Diencephalon (tissue), 1 donor: Measurements from ENCODE around the gene KIAA0319L. TPM values are rescaled to one million over a fixed set of nuclear protein-coding genes. Genes with fewer than 3 reads are reported as not detected.

Experiments
- total RNA-seq: library from RNA; depleted of rRNA; stranded (reverse); fragments of >200 nt; gene quantifications from one replicate; pipeline ENCODE4 v1.2.3, GENCODE V29; 2014

Gene KIAA0319L
- total RNA-seq: 68.3 TPM

DNA sequence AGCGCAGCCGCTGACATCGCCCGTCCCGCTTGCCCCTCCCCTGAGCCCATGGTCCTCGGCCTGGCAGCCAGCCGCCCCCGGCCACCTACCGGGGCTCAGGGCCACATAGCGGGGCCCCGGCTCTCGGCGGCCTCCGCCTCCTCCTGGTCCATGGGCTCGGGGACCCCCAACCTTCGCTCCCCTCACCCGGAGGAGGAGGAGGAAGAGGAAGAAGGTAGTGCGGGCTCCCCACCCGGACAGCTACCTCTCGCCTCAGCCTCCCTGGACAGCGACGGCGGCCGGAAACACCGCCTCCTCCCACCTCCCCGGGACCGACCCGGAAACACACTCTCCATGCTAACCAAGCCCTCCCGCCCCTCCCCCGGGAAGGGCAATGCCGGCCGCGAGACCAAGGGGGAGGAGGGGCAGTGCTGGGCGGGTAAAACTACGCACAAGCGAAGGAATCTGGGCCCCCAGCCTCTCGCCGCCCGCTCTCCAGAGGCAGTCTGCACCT lies at the start of gene KIAA0319L:
Gene KIAA0319L, minus strand, starts transcription at position 286 of the 493 bp plus-strand sequence. CDS start 2,912 bp downstream, outside the sequence.

DNA sequence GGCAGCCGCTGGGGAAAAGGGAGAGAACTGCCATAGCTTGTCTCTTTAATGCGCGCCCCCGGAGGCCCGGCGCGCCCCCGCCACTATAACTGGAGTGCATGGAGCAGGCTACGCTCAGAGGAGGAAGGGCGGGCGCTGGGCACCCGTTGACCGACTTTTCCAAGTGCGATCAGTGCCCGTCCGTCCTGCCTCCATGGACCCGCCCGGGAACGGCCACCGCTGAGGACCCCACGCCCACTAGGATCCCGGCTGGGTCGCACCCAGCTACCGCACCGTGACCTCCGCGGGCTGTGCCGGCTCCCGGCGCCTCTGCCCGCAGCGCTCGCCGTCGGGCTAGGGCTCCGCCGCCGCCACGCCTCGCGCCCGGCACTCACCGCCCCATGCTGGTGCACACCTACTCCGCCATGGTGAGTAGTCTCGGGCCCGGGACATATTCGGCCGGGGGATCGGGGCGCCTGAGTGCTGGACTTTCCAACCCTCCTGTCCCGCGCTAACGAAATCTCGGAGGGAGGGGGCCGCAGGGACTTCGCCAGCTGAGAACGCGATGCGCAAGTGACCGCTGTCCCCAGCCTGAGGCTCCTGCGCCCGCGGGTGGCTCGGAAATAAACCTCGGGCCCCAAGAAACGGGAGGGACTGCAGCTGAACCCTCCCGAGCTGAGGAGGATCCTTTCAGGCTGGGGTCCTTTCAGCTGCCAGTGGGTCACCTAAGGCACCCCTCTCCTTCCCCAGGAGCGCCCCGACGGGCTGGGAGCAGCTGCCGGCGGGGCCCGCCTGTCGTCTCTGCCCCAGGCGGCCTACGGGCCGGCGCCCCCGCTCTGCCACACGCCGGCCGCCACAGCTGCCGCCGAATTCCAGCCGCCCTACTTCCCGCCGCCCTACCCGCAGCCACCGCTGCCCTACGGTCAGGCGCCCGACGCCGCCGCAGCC lies 16.3 kb upstream of the KIAA0319L start, which contains the start of gene TFAP2E:
Gene TFAP2E, plus strand, starts transcription at position 117 of the 927 bp plus-strand sequence. Its CDS starts 264 bp downstream, at position 381.

DNA sequence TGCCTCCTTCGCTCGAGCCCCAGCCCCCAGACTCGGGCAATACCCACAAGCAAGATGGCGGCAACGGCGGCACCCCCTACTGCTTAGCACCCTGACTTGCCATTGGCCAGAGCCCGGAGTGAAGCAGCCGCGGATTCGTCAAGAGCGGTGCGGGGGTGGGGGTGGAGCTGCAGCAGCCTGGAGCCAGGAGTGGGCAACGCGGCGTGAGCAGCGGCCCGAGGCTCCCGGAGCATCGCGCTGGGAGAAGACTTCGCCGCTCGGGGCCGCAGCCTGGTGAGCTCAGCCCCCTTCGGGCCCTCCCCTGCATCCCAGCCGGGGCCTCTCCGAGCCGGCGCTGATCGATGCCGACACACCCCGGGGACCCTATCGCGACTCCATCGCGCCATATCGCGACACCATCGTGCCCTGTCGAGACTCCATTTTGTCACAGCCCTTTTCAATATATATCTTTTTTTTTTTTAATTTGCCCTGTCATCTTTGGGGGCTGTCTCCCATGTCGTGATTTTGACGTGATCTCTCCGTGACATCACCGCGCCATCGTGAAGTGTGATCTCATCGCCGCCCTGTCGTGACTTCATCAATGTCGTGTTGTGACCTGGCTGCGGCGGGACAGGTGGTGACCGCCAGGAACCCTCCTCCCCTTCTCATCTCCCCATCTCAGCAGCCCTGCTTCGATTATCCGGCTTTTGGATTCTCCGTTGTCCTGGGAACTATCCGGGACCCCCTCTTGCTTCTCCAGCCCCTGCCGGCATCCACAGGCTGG lies 589 bp upstream of the KIAA0319L start, which contains the start of gene NCDN:
Gene NCDN, plus strand, starts transcription at position 189 of the 763 bp plus-strand sequence. Its CDS starts 392 bp downstream, at position 581.

Other genes with a start within 250 kb of the KIAA0319L start
- gene NCDN, start 396 bp upstream of the KIAA0319L start, total RNA-seq: 117 TPM
- 0.69 TPM for gene TFAP2E, start 15.9 kb upstream of the KIAA0319L start, total RNA-seq
- 27.0 TPM for gene PSMB2, start 84.1 kb upstream of the KIAA0319L start, total RNA-seq
- 69.9 TPM for gene C1orf216, start 161.5 kb upstream of the KIAA0319L start, total RNA-seq
- 6.2 TPM for gene CLSPN, start 212.6 kb upstream of the KIAA0319L start, total RNA-seq